Prostate gland (tissue), 2 donors: ENCODE measurements around the gene LYZL1. TPM values are rescaled to one million over a fixed set of nuclear protein-coding genes. Genes with fewer than 3 reads are reported as not detected.

Source experiments
- DNase-seq: peaks from one replicate; pipeline ENCODE4 v3.0.0-alpha.2; 2019; ENCODE audit warnings: low spot score
- H3K27ac ChIP-seq, 2 donors: fragments of 200-600 bp; sonication (generic); 2 replicates each; pipeline ENCODE4 v1.5.1; 2017 to 2019
- H3K27me3 ChIP-seq: fragments of 200-600 bp; sonication (generic); replicated peaks from 2 replicates; pipeline ENCODE4 v1.5.1; 2019; ENCODE audit not compliant: insufficient read depth
- H3K36me3 ChIP-seq, 2 donors: fragments of 200-600 bp; sonication (generic); 1 replicate in 1 of 2; 2 replicates in 1 of 2; pipeline versions ENCODE4 v1.5.1 to v1.8.1; 2017 to 2019
- H3K4me1 ChIP-seq: fragments of 200-600 bp; sonication (generic); replicated peaks from 2 replicates; pipeline ENCODE4 v1.5.1; 2019
- H3K4me3 ChIP-seq, 2 donors: fragments of 200-600 bp; sonication (generic); 2 replicates each; pipeline ENCODE4 v1.5.1; 2017 to 2019
- H3K9me3 ChIP-seq: fragments of 200-600 bp; sonication (generic); 2 replicates; pipeline ENCODE4 v1.5.1; 2017
- POLR2A ChIP-seq: fragments of 450-650 bp; IDR thresholded peaks from one replicate; pipeline ENCODE4 v1.6.1; 2016; ENCODE audit warnings: antibody characterized with exemption, mild to moderate bottlenecking
- POLR2AphosphoS5 ChIP-seq: sonication (generic); formaldehyde crosslinking; IDR thresholded peaks from one replicate; pipeline ENCODE4 v1.6.1; 2017; ENCODE audit warnings: antibody characterized with exemption
- WGBS: methylation state at CpG from one replicate; pipeline ENCODE4 v1.1.5; 2018; 5-methylcytosine and 5-hydroxymethylcytosine counted together
- intact Hi-C: fragments of 100-400 bp; cut with DNase I; formaldehyde crosslinking; loops from one replicate; pipeline ENCODE4 v1.14.2; 2022
- total RNA-seq, 2 donors: library from RNA; depleted of rRNA; stranded (reverse); fragments of >200 nt; gene quantifications; one replicate each; pipeline ENCODE4 v1.1.0, GENCODE V29; 2016
- TF ChIP-seq, protein P1 (sequence below), 4 experiments: fragments of 200-600 bp in 2 of 4; fragments of 450-650 bp in 2 of 4; sonication (generic) in 2 of 4; IDR thresholded peaks; 1 replicate in 3 of 4; 2 replicates in 1 of 4; pipeline ENCODE4 v1.5.1; 2016 to 2019; ENCODE audit warnings: antibody characterized with exemption in 4 of 4, mild to moderate bottlenecking in 2 of 4, moderate library complexity in 2 of 4

LYZL1 gene
- total RNA-seq, 2 donors from 2014 or later, result 9.5 TPM; not detected in 1

- H3K36me3 ChIP-seq, result no peaks in the 10 kb centered on the region
- no peak for DNase-seq
- TF ChIP-seq POLR2A (no peak), POLR2AphosphoS5 (no peak)
- TF ChIP-seq, protein P1, sequence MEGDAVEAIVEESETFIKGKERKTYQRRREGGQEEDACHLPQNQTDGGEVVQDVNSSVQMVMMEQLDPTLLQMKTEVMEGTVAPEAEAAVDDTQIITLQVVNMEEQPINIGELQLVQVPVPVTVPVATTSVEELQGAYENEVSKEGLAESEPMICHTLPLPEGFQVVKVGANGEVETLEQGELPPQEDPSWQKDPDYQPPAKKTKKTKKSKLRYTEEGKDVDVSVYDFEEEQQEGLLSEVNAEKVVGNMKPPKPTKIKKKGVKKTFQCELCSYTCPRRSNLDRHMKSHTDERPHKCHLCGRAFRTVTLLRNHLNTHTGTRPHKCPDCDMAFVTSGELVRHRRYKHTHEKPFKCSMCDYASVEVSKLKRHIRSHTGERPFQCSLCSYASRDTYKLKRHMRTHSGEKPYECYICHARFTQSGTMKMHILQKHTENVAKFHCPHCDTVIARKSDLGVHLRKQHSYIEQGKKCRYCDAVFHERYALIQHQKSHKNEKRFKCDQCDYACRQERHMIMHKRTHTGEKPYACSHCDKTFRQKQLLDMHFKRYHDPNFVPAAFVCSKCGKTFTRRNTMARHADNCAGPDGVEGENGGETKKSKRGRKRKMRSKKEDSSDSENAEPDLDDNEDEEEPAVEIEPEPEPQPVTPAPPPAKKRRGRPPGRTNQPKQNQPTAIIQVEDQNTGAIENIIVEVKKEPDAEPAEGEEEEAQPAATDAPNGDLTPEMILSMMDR (IDR thresholded peaks at IDR 0.05), result no peak
Observed at GRCh38 chr10:29249018-29249417, 39.9 kb upstream of the LYZL1 start.

DNA sequence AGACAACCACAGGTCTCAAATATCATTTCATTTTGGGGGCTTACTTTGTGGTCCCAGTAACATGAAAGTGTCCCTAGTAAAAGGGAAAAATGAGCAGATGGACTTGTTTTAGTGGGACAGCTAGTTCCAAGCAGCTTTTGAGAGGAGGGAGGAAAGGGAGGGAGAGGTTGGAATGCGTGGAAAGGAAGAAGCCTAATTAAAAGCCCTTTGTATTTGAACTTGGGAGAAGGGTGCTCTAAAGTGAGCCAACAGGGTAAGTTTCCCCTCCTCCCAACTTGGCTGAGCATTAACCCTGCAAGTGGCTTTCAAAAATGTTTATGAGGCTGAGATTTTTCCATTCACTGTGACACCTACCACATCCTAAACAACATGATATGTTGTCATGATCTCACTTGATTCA is 38.8 kb upstream of the LYZL1 start:
- 27% methylated on average over 1 of the region's 1 CpG for WGBS
- H3K27me3 ChIP-seq, result peaks cover 3% of the 10 kb centered on the region
- no peak overlapping the region for H3K27ac ChIP-seq
- intact Hi-C loops, result no loop called here
- no peak for DNase-seq
- no peaks in the 10 kb centered on the region for H3K36me3 ChIP-seq
- no peaks in the 10 kb centered on the region for H3K9me3 ChIP-seq
- H3K4me1 ChIP-seq, result no peaks in the 10 kb centered on the region
- H3K4me3 ChIP-seq, result no peak overlapping the region
- no peak for TF ChIP-seq POLR2AphosphoS5
- TF ChIP-seq POLR2A, result no peak
- TF ChIP-seq, protein P1 (IDR thresholded peaks at IDR 0.05), result no peak

More at GRCh38 chr10:29249018-29249417, 39.9 kb upstream of the LYZL1 start:
- H3K9me3 ChIP-seq, result no peaks in the 10 kb centered on the region
- H3K4me3 ChIP-seq, result no peak overlapping the region
- WGBS, result 89% methylated on average over 5 of the region's 5 CpGs
- intact Hi-C loops, result no loop called here
- H3K27ac ChIP-seq, result no peak overlapping the region
- H3K4me1 ChIP-seq, result no peaks in the 10 kb centered on the region
- H3K27me3 ChIP-seq, result peaks cover 3% of the 10 kb centered on the region

DNA sequence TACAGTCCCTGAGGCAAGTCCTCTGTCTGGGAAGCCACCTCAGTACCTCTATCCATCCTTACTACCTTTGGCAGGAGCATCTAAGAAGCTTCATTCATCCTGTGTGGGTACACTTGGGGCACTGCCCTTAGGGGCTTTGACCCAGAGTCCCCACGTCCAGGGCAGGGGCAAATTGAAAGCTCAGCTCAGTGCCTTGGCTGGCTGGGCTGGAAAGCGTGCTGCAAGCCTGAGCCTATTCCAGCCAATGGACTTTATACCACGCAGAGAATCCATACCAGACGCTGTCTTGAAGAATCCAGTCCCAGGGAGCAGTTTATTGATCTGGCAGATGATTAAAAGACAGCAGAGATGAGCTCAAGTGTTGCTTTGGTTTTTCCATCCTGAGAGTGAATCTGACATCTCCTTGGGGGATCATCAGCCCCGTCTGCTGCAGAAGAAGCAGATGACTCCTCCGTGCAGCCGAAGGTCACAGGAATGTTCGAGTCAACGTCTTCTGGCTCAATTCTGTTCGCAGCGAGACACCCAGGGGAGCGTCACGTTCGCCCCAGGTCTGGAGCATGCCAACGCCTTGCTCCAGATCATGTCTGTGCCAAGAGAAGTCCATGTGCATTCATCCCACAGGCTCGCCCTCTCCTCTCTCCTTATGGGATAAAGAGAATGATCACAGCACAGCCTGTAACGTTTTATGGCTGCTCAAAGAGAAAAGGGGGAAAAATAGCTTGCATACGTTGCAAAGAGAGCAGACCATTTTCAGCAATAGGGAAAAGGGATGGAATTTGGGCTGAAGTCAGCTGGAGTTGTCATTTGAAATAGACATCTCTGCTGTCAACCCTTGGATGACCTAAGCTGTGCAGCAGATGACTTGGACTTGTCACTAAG is 35.8 kb upstream of the LYZL1 start:
- Histone ChIP-seq H3K27me3 (peaks cover 3% of the 10 kb centered on the region), H3K9me3 (no peaks in the 10 kb centered on the region), H3K27ac (no peak overlapping the region), H3K4me3 (no peak overlapping the region), H3K36me3 (no peaks in the 10 kb centered on the region), H3K4me1 (no peaks in the 10 kb centered on the region)
- DNase-seq, result no peak
- TF ChIP-seq POLR2AphosphoS5 (no peak), POLR2A (no peak)
- TF ChIP-seq, protein P1 (IDR thresholded peaks at IDR 0.05), result no peak
- WGBS, result 55% methylated on average over 18 of the region's 18 CpGs
- intact Hi-C loops, result no loop called here

DNA sequence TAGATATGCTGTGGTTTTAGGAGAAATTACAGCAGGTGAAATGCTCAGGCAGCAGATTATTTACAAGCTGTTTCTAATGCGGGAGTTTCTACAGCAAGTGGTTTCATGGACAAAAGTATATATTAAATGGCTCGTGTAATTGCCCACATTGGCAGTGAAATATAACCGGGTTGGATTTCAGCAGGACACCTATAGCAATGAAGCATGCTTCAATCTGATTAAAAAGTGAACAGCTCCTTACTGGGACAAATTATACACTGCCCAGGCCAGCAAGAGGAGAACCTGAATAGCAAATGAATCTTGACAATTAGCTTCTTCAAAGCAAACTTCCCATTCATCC is 35.2 kb upstream of the LYZL1 start:
- intact Hi-C loops, result no loop called here
- WGBS, result 66% methylated on average over 3 of the region's 3 CpGs
- H3K4me3 ChIP-seq, result no peak overlapping the region
- no peak overlapping the region for H3K27ac ChIP-seq
- DNase-seq, result no peak
- no peaks in the 10 kb centered on the region for H3K9me3 ChIP-seq
- H3K36me3 ChIP-seq, result no peaks in the 10 kb centered on the region
- TF ChIP-seq, protein P1 (IDR thresholded peaks at IDR 0.05), result no peak
- TF ChIP-seq POLR2AphosphoS5 (no peak), POLR2A (no peak)
- H3K27me3 ChIP-seq, result peaks cover 3% of the 10 kb centered on the region
- no peaks in the 10 kb centered on the region for H3K4me1 ChIP-seq
